ENCODE measurements around the gene KLRC3.
"Not testable (repeated sequence)": the region's sequence is repeated elsewhere in the genome, so short reads cannot be mapped to it uniquely, and the experiment has no call there.

KLRC3 gene

GRCh38 chr12:10420334-10420733, at the start of gene KLRC3:
Gene KLRC3 (minus strand): TSS chr12:10420595. CDS start chr12:10420550, 45 bp downstream.
- H3K36me3 ChIP-seq (replicated peaks); DNase-seq (ENCODE audit: low spot score in 2 of 2); H3K4me1 ChIP-seq; in situ Hi-C loops (cut with MboI; ENCODE audit: low sequenced_read_pairs); H3K27me3 ChIP-seq (ENCODE audit: low read depth); H3K9me3 ChIP-seq; H3K4me3 ChIP-seq: not testable (repeated sequence)

- DNase-seq (ENCODE audit: low spot score in 2 of 2) = no peak
- H3K9me3 ChIP-seq = no peaks in the 10 kb centered on the region
- H3K4me3 ChIP-seq = no peak overlapping the region
- H3K27me3 ChIP-seq (ENCODE audit: low read depth) = no peaks in the 10 kb centered on the region
- H3K4me1 ChIP-seq = no peaks in the 10 kb centered on the region
- in situ Hi-C loops (cut with MboI; ENCODE audit: low sequenced_read_pairs) = no loop called here
- H3K36me3 ChIP-seq (replicated peaks) = no peaks in the 10 kb centered on the region
Measured at GRCh38 chr12:10469701-10470100, 49.3 kb upstream of the KLRC3 start.

- no peak overlapping the region for H3K4me3 ChIP-seq
- no peaks in the 10 kb centered on the region for H3K36me3 ChIP-seq (replicated peaks)
- H3K27me3 ChIP-seq (ENCODE audit: low read depth) = no peaks in the 10 kb centered on the region
- in situ Hi-C loops (cut with MboI; ENCODE audit: low sequenced_read_pairs) = no loop called here
- no peaks in the 10 kb centered on the region for H3K9me3 ChIP-seq
- no peaks in the 10 kb centered on the region for H3K4me1 ChIP-seq
- DNase-seq (ENCODE audit: low spot score in 2 of 2) = no peak
Measured at GRCh38 chr12:10466311-10466710, 45.9 kb upstream of the KLRC3 start.

- H3K4me3 ChIP-seq = no peak overlapping the region
- DNase-seq (ENCODE audit: low spot score in 2 of 2) = no peak
Measured at GRCh38 chr12:10457760-10458159, 37.4 kb upstream of the KLRC3 start.

GRCh38 chr12:10456856-10457255, 36.5 kb upstream of the KLRC3 start:
- in situ Hi-C loops (cut with MboI; ENCODE audit: low sequenced_read_pairs) = no loop called here
- Histone ChIP-seq H3K4me3 (no peak overlapping the region), H3K9me3 (no peaks in the 10 kb centered on the region), H3K27me3 (ENCODE audit: low read depth) (no peaks in the 10 kb centered on the region), H3K36me3 (replicated peaks) (no peaks in the 10 kb centered on the region), H3K4me1 (no peaks in the 10 kb centered on the region)
- DNase-seq (ENCODE audit: low spot score in 2 of 2) = no peak

More at GRCh38 chr12:10457760-10458159, 37.4 kb upstream of the KLRC3 start:
- Histone ChIP-seq H3K4me1 (no peaks in the 10 kb centered on the region), H3K9me3 (no peaks in the 10 kb centered on the region), H3K27me3 (ENCODE audit: low read depth) (no peaks in the 10 kb centered on the region), H3K36me3 (replicated peaks) (no peaks in the 10 kb centered on the region)
- in situ Hi-C loops (cut with MboI; ENCODE audit: low sequenced_read_pairs) = no loop called here

- in situ Hi-C loops (cut with MboI; ENCODE audit: low sequenced_read_pairs) = no loop called here
- no peak overlapping the region for H3K4me3 ChIP-seq
- H3K36me3 ChIP-seq (replicated peaks) = no peaks in the 10 kb centered on the region
- no peaks in the 10 kb centered on the region for H3K9me3 ChIP-seq
- H3K27me3 ChIP-seq (ENCODE audit: low read depth) = no peaks in the 10 kb centered on the region
- H3K4me1 ChIP-seq = no peaks in the 10 kb centered on the region
- no peak for DNase-seq (ENCODE audit: low spot score in 2 of 2)
Measured at GRCh38 chr12:10455766-10456165, 35.4 kb upstream of the KLRC3 start.

- in situ Hi-C loops (cut with MboI; ENCODE audit: low sequenced_read_pairs) = no loop called here
- H3K27me3 ChIP-seq (ENCODE audit: low read depth) = no peaks in the 10 kb centered on the region
- no peak for DNase-seq (ENCODE audit: low spot score in 2 of 2)
- H3K36me3 ChIP-seq (replicated peaks) = no peaks in the 10 kb centered on the region
- no peaks in the 10 kb centered on the region for H3K4me1 ChIP-seq
- H3K9me3 ChIP-seq = no peaks in the 10 kb centered on the region
- no peak overlapping the region for H3K4me3 ChIP-seq
Measured at GRCh38 chr12:10454531-10454930, 34.1 kb upstream of the KLRC3 start.

- H3K4me1 ChIP-seq = no peaks in the 10 kb centered on the region
- no peaks in the 10 kb centered on the region for H3K27me3 ChIP-seq (ENCODE audit: low read depth)
- no peak for DNase-seq (ENCODE audit: low spot score in 2 of 2)
- H3K9me3 ChIP-seq = no peaks in the 10 kb centered on the region
- H3K36me3 ChIP-seq (replicated peaks) = no peaks in the 10 kb centered on the region
- no peak within 1 kb of the TSS for H3K4me3 ChIP-seq
- in situ Hi-C loops (cut with MboI; ENCODE audit: low sequenced_read_pairs) = no loop called here
Measured at GRCh38 chr12:10453156-10453555, 32.8 kb upstream of the KLRC3 start, which contains the start of gene KLRC1. Gene KLRC1 (minus strand): TSS chr12:10453377. CDS start chr12:10451156, 2,221 bp downstream.

GRCh38 chr12:10448236-10448635, 27.8 kb upstream of the KLRC3 start:
- DNase-seq (ENCODE audit: low spot score in 2 of 2) = no peak
- in situ Hi-C loops (cut with MboI; ENCODE audit: low sequenced_read_pairs) = no loop called here
- no peaks in the 10 kb centered on the region for H3K4me1 ChIP-seq
- no peak overlapping the region for H3K4me3 ChIP-seq
- no peaks in the 10 kb centered on the region for H3K9me3 ChIP-seq
- H3K27me3 ChIP-seq (ENCODE audit: low read depth) = no peaks in the 10 kb centered on the region
- H3K36me3 ChIP-seq (replicated peaks) = no peaks in the 10 kb centered on the region

GRCh38 chr12:10446052-10446451, 25.7 kb upstream of the KLRC3 start:
- H3K4me1 ChIP-seq; in situ Hi-C loops (cut with MboI; ENCODE audit: low sequenced_read_pairs); H3K4me3 ChIP-seq; H3K36me3 ChIP-seq (replicated peaks); DNase-seq (ENCODE audit: low spot score in 2 of 2); H3K27me3 ChIP-seq (ENCODE audit: low read depth); H3K9me3 ChIP-seq: not testable (repeated sequence)

GRCh38 chr12:10441144-10441543, 20.7 kb upstream of the KLRC3 start:
- H3K9me3 ChIP-seq; H3K4me1 ChIP-seq; in situ Hi-C loops (cut with MboI; ENCODE audit: low sequenced_read_pairs); H3K36me3 ChIP-seq (replicated peaks); DNase-seq (ENCODE audit: low spot score in 2 of 2); H3K27me3 ChIP-seq (ENCODE audit: low read depth); H3K4me3 ChIP-seq: not testable (repeated sequence)

GRCh38 chr12:10439608-10440274, 19.3 kb upstream of the KLRC3 start:
- in situ Hi-C loops (cut with MboI; ENCODE audit: low sequenced_read_pairs); H3K4me3 ChIP-seq; H3K27me3 ChIP-seq (ENCODE audit: low read depth); DNase-seq (ENCODE audit: low spot score in 2 of 2); H3K36me3 ChIP-seq (replicated peaks); H3K4me1 ChIP-seq; H3K9me3 ChIP-seq: not testable (repeated sequence)

GRCh38 chr12:10437601-10438000, 17.2 kb upstream of the KLRC3 start:
- H3K9me3 ChIP-seq; DNase-seq (ENCODE audit: low spot score in 2 of 2); H3K4me3 ChIP-seq; H3K36me3 ChIP-seq (replicated peaks); H3K27me3 ChIP-seq (ENCODE audit: low read depth); in situ Hi-C loops (cut with MboI; ENCODE audit: low sequenced_read_pairs); H3K4me1 ChIP-seq: not testable (repeated sequence)

GRCh38 chr12:10435816-10436215, 15.4 kb upstream of the KLRC3 start, which contains the start of gene KLRC2:
Gene KLRC2 (minus strand): TSS chr12:10436010. CDS start chr12:10435986, 24 bp downstream.
- in situ Hi-C loops (cut with MboI; ENCODE audit: low sequenced_read_pairs); H3K36me3 ChIP-seq (replicated peaks); DNase-seq (ENCODE audit: low spot score in 2 of 2); H3K4me3 ChIP-seq; H3K27me3 ChIP-seq (ENCODE audit: low read depth); H3K9me3 ChIP-seq; H3K4me1 ChIP-seq: not testable (repeated sequence)

- DNase-seq (ENCODE audit: low spot score in 2 of 2); in situ Hi-C loops (cut with MboI; ENCODE audit: low sequenced_read_pairs); H3K4me1 ChIP-seq; H3K4me3 ChIP-seq; H3K36me3 ChIP-seq (replicated peaks); H3K27me3 ChIP-seq (ENCODE audit: low read depth); H3K9me3 ChIP-seq: not testable (repeated sequence)
Measured at GRCh38 chr12:10430623-10431022, 10.2 kb upstream of the KLRC3 start.
